B cell (primary cell): ENCODE results near the gene CPO. TPM values are rescaled to one million over a fixed set of nuclear protein-coding genes. Genes with fewer than 3 reads are reported as not detected.

Experiments used
- ATAC-seq: fragments of 200-7000 bp; cut with Tn5 transposase; one replicate; pipeline ENCODE4 v1.10.0; 2021; ENCODE audit warnings: low read depth, mild to moderate bottlenecking, moderate number of reproducible peaks, moderate library complexity
- CTCF ChIA-PET: fragments of 350-600 bp; sonication (Branson Sonifier 250); formaldehyde crosslinking; loops from one replicate; lab custom pipeline; 2021; ENCODE audit warnings: antibody characterized with exemption, inconsistent platforms; lab: Charles Lee
- POLR2A ChIA-PET: fragments of 350-600 bp; sonication (Branson Sonifier 250); formaldehyde crosslinking; loops from one replicate; lab custom pipeline; 2021; ENCODE audit warnings: antibody characterized with exemption; lab: Charles Lee
- DNase-seq: peaks from one replicate; pipeline ENCODE4 v3.0.0; 2013
- H2AFZ ChIP-seq: 2 replicates; pipeline ENCODE4 v1.6.1; 2012; ENCODE audit warnings: mild to moderate bottlenecking, low read depth, low read length; ENCODE audit not compliant: insufficient read depth, poor library complexity, severe bottlenecking
- H3K27ac ChIP-seq, 2 donors: 1 replicate in 1 of 2; 2 replicates in 1 of 2; pipeline ENCODE4 v1.5.1; 2012 to 2013; ENCODE audit warnings: low read length in 2 of 2, mild to moderate bottlenecking in 2 of 2, moderate library complexity in 1 of 2
- H3K27me3 ChIP-seq, 4 experiments: fragments of 200-600 bp in 1 of 4; sonication (generic) in 1 of 4; replicated peaks in 1 of 4; 1 replicate in 2 of 4; 2 replicates in 2 of 4; pipeline versions ENCODE4 v1.6.1 to v1.7.0; 2013 to 2016; ENCODE audit warnings: low read length in 3 of 4, mild to moderate bottlenecking in 2 of 4, mixed read lengths in 1 of 4, moderate library complexity in 1 of 4; ENCODE audit not compliant: insufficient read depth in 4 of 4, control insufficient read depth in 3 of 4; ENCODE audit errors: control extremely low read depth in 1 of 4
- H3K36me3 ChIP-seq, 2 experiments: replicated peaks in 1 of 2; 1 replicate in 1 of 2; 2 replicates in 1 of 2; pipeline versions ENCODE4 v1.6.1 to v1.7.1; 2013; ENCODE audit warnings: low read length in 1 of 2; ENCODE audit not compliant: insufficient read depth in 2 of 2, control insufficient read depth in 1 of 2; ENCODE audit errors: control extremely low read depth in 1 of 2, extremely low read depth in 1 of 2
- H3K4me1 ChIP-seq, 2 donors: fragments of 200-600 bp in 1 of 2; sonication (generic) in 1 of 2; 1 replicate in 1 of 2; 2 replicates in 1 of 2; pipeline versions ENCODE4 v1.5.1 to v1.6.1; 2013 to 2017; ENCODE audit warnings: low read length in 2 of 2; ENCODE audit not compliant: control insufficient read depth in 2 of 2, insufficient read depth in 2 of 2
- H3K4me2 ChIP-seq: replicated peaks from 2 replicates; pipeline ENCODE3; 2012; ENCODE audit warnings: mild to moderate bottlenecking, low read depth, low read length; ENCODE audit not compliant: poor library complexity, severe bottlenecking
- H3K4me3 ChIP-seq, 5 experiments: fragments of 200-600 bp in 1 of 5; sonication (generic) in 1 of 5; 1 replicate in 3 of 5; 2 replicates in 2 of 5; pipeline versions ENCODE4 v1.5.1 to v1.7.0; 2011 to 2016; ENCODE audit warnings: low read length in 4 of 5, mild to moderate bottlenecking in 4 of 5, low read depth in 2 of 5, control low read depth in 1 of 5, moderate library complexity in 1 of 5; ENCODE audit not compliant: insufficient read depth in 1 of 5; ENCODE audit errors: control extremely low read depth in 1 of 5, extremely low read depth in 1 of 5
- H3K79me2 ChIP-seq: fragments of 200-600 bp; sonication (generic); one replicate; pipeline ENCODE4 v1.6.0; 2016; ENCODE audit warnings: low read length; ENCODE audit not compliant: control insufficient read depth, insufficient read depth
- H3K9ac ChIP-seq: fragments of 200-600 bp; sonication (generic); 2 replicates; pipeline ENCODE4 v1.6.1; 2017; ENCODE audit warnings: mild to moderate bottlenecking, low read length, moderate library complexity
- H3K9me3 ChIP-seq, 3 donors: one replicate each; pipeline versions ENCODE4 v1.6.1 to v1.7.1; 2013; ENCODE audit warnings: low read length in 2 of 3; ENCODE audit not compliant: control insufficient read depth in 2 of 3, insufficient read depth in 1 of 3; ENCODE audit errors: control extremely low read depth in 1 of 3
- H4K20me1 ChIP-seq: 2 replicates; pipeline ENCODE4 v1.6.0; 2012; ENCODE audit warnings: mild to moderate bottlenecking, low read length; ENCODE audit not compliant: insufficient read depth, control insufficient read depth, poor library complexity, severe bottlenecking
- H3K27ac Mint-ChIP-seq: one replicate; pipeline ENCODE4 v1.8.0; 2021; ENCODE audit warnings: mixed read lengths
- H3K27me3 Mint-ChIP-seq: one replicate; pipeline ENCODE4 v1.8.0; 2021; ENCODE audit warnings: mixed read lengths
- H3K4me1 Mint-ChIP-seq: one replicate; pipeline ENCODE4 v1.8.0; 2021; ENCODE audit warnings: mixed read lengths
- H3K4me3 Mint-ChIP-seq: one replicate; pipeline ENCODE4 v1.8.0; 2021; ENCODE audit warnings: mixed read lengths
- H3K9me3 Mint-ChIP-seq: one replicate; pipeline ENCODE4 v1.8.0; 2022; ENCODE audit warnings: mixed read lengths; ENCODE audit not compliant: insufficient read depth
- CTCF ChIP-seq: fragments of 200-600 bp; IDR thresholded peaks from one replicate; pipeline ENCODE4 v1.8.0; 2022; ENCODE audit warnings: antibody characterized with exemption, mild to moderate bottlenecking
- EZH2 ChIP-seq: IDR thresholded peaks from 2 replicates; pipeline ENCODE4 v1.6.1; 2012; ENCODE audit warnings: borderline replicate concordance, low read depth, mild to moderate bottlenecking, moderate library complexity, low read length; ENCODE audit not compliant: insufficient read depth, poor library complexity, severe bottlenecking
- WGBS: methylation state at CpG from one replicate; pipeline ENCODE4 v1.1.5; 2013; ENCODE audit warnings: missing lambda C conversion rate; ENCODE audit not compliant: insufficient coverage; 5-methylcytosine and 5-hydroxymethylcytosine counted together
- intact Hi-C: fragments of 100-400 bp; cut with micrococcal nuclease; formaldehyde crosslinking; loops from one replicate; pipeline ENCODE4 v1.10.0; 2022
- polyA plus RNA-seq: library from polyadenylated mRNA; depleted of rRNA; stranded (reverse); fragments of >200 nt; gene quantifications from 2 replicates; pipeline ENCODE4 v1.2.3, GENCODE V29; 2012
- total RNA-seq, 2 donors: library from RNA; stranded (reverse); fragments of 120-200 nt in 1 of 2; gene quantifications; 1 replicate in 1 of 2; 2 replicates in 1 of 2; pipeline versions ENCODE4 v1.2.3 to v1.2.4, GENCODE V29; 2013 to 2022

CPO gene
- total and polyA plus RNA-seq, 2 donors (not counting 1 experiment from before 2014, with no cell fraction given): not detected

- TF ChIP-seq EZH2 (no peak), CTCF (no peak)
- Mint-ChIP-seq H3K4me3 (no peak overlapping the region), H3K27ac (no peak overlapping the region), H3K4me1 (no peaks in the 10 kb centered on the region), H3K27me3 (peaks cover 6% of the 10 kb centered on the region), H3K9me3 (no peaks in the 10 kb centered on the region)
- WGBS: no CpG with 5 or more reads among the region's 1 CpG
- Histone ChIP-seq H3K4me1 (no peaks in the 10 kb centered on the region), H3K4me2 (no peak overlapping the region), H3K36me3 (no peaks in the 10 kb centered on the region), H3K9me3 (no peaks in the 10 kb centered on the region), H3K27me3 (no peaks in the 10 kb centered on the region), H3K4me3 (no peak overlapping the region), H3K9ac (no peak overlapping the region), H3K79me2 (no peaks in the 10 kb centered on the region), H4K20me1 (no peaks in the 10 kb centered on the region), H3K27ac (no peak overlapping the region), H2AFZ (no peak overlapping the region)
- intact Hi-C loops: no loop called here
- CTCF ChIA-PET: no interaction called here
- ATAC-seq: no peak
- POLR2A ChIA-PET: no interaction called here
- no peak for DNase-seq
Measured at GRCh38 chr2:206890926-206891325, 48.4 kb upstream of the CPO start.

- H3K9me3 ChIP-seq: no peaks in the 10 kb centered on the region
- H3K27me3 ChIP-seq: no peaks in the 10 kb centered on the region
- no peak overlapping the region for H3K4me3 ChIP-seq
- no peaks in the 10 kb centered on the region for H3K79me2 ChIP-seq
- intact Hi-C loops: no loop called here
- no peak for TF ChIP-seq EZH2
- no peak for TF ChIP-seq CTCF
- no peak for DNase-seq
- H3K27ac Mint-ChIP-seq: no peak overlapping the region
- no peaks in the 10 kb centered on the region for H3K4me1 ChIP-seq
- H4K20me1 ChIP-seq: no peaks in the 10 kb centered on the region
- peaks cover 7% of the 10 kb centered on the region for H3K27me3 Mint-ChIP-seq
- ChIA-PET POLR2A (no interaction called here), CTCF (no interaction called here)
- no peak overlapping the region for H3K27ac ChIP-seq
- ATAC-seq: no peak
- H3K9ac ChIP-seq: no peak overlapping the region
- H2AFZ ChIP-seq: no peak overlapping the region
- no peaks in the 10 kb centered on the region for H3K9me3 Mint-ChIP-seq
- H3K36me3 ChIP-seq: no peaks in the 10 kb centered on the region
- H3K4me3 Mint-ChIP-seq: no peak overlapping the region
- no CpG with 5 or more reads among the region's 1 CpG for WGBS
- H3K4me2 ChIP-seq: no peak overlapping the region
- H3K4me1 Mint-ChIP-seq: no peaks in the 10 kb centered on the region
Measured at GRCh38 chr2:206915121-206915520, 24.2 kb upstream of the CPO start.
